ENCODE results near the gene TBC1D2.

Gene TBC1D2

GRCh38 chr9:98210435-98210834 lies 45.0 kb downstream of the TBC1D2 start:
- DNase-seq: no peak

- no peak for DNase-seq
These were observed 45.9 kb downstream of the TBC1D2 start for GRCh38 chr9:98209530-98209929.

- no peak for DNase-seq
These were observed 46.8 kb downstream of the TBC1D2 start for GRCh38 chr9:98208635-98209034.

- no peak for DNase-seq
These were observed 47.8 kb downstream of the TBC1D2 start for GRCh38 chr9:98207606-98208005.

- no peak for DNase-seq
These were observed 48.7 kb downstream of the TBC1D2 start for GRCh38 chr9:98206754-98207153.

- DNase-seq: no peak
These were observed 50.8 kb downstream of the TBC1D2 start for GRCh38 chr9:98204692-98205091.

- no peak for DNase-seq
These were observed 52.3 kb downstream of the TBC1D2 start for GRCh38 chr9:98203153-98203552.

GRCh38 chr9:98202252-98202651 lies 53.2 kb downstream of the TBC1D2 start:
- no peak for DNase-seq

GRCh38 chr9:98201749-98202148 lies 53.7 kb downstream of the TBC1D2 start:
- DNase-seq: no peak

GRCh38 chr9:98201102-98201501 lies 54.3 kb downstream of the TBC1D2 start:
- DNase-seq: no peak

- no peak for DNase-seq
These were observed 55.9 kb downstream of the TBC1D2 start for GRCh38 chr9:98199388-98200033.

- no peak for DNase-seq
These were observed 59.8 kb downstream of the TBC1D2 start for GRCh38 chr9:98195671-98196070.

- no peak for DNase-seq
These were observed 62.0 kb downstream of the TBC1D2 start for GRCh38 chr9:98193336-98193944.

GRCh38 chr9:98192503-98193335 lies 62.7 kb downstream of the TBC1D2 start, which contains the start of gene CORO2A:
Gene CORO2A (minus strand): TSS chr9:98192637. CDS start chr9:98157660, 34,977 bp downstream.
- peak; percentile 75 for DNase-seq

- DNase-seq: peak; percentile 26
These were observed 63.6 kb downstream of the TBC1D2 start for GRCh38 chr9:98191671-98192502.

- no peak for DNase-seq
These were observed 64.3 kb downstream of the TBC1D2 start for GRCh38 chr9:98191181-98191608.

GRCh38 chr9:98190757-98191105 lies 64.7 kb downstream of the TBC1D2 start:
- no peak for DNase-seq

- DNase-seq: no peak
These were observed 66.0 kb downstream of the TBC1D2 start for GRCh38 chr9:98189412-98189811.

GRCh38 chr9:98187926-98188325 lies 67.5 kb downstream of the TBC1D2 start:
- no peak for DNase-seq

GRCh38 chr9:98186236-98186635 lies 69.2 kb downstream of the TBC1D2 start:
- DNase-seq: no peak

- DNase-seq: no peak
These were observed 69.8 kb downstream of the TBC1D2 start for GRCh38 chr9:98185611-98186171.

GRCh38 chr9:98185021-98185567 lies 70.4 kb downstream of the TBC1D2 start:
- no peak for DNase-seq

Measured in stimulated activated CD4-positive, alpha-beta T cell treated with anti-CD3 and anti-CD28 coated beads, Interleukin-4, amount 100 ng/mL, for 1 hour (primary cell).